Tibial nerve (tissue), 4 donors: ENCODE measurements around the gene DMD. TPM values are rescaled to one million over a fixed set of nuclear protein-coding genes. Genes with fewer than 3 reads are reported as not detected.
A peak's percentile ranks its signal among the peaks of the same experiment; 100 is the strongest.

Source experiments
- DNase-seq, 2 donors: peaks; one replicate each; pipeline ENCODE4 v3.0.0-alpha.2; 2019; ENCODE audit warnings: low spot score in 2 of 2
- H3K27ac ChIP-seq, 4 donors: fragments of 200-600 bp; sonication (generic) in 3 of 4; one replicate each; pipeline ENCODE4 v1.5.1; 2017 to 2019; ENCODE audit warnings: mild to moderate bottlenecking in 1 of 4
- H3K27me3 ChIP-seq, 2 donors: fragments of 200-600 bp; sonication (generic) in 1 of 2; one replicate each; pipeline versions ENCODE4 v1.5.1 to v1.6.0; 2017 to 2019
- H3K36me3 ChIP-seq, 3 donors: fragments of 200-600 bp; sonication (generic); one replicate each; pipeline ENCODE4 v1.5.1; 2018 to 2019
- H3K4me1 ChIP-seq, 4 donors: fragments of 200-600 bp; sonication (generic) in 3 of 4; one replicate each; pipeline ENCODE4 v1.5.1; 2017 to 2019
- H3K4me3 ChIP-seq, 4 donors: fragments of 200-600 bp; sonication (generic) in 3 of 4; one replicate each; pipeline ENCODE4 v1.5.1; 2017 to 2019; ENCODE audit warnings: mild to moderate bottlenecking in 1 of 4, moderate library complexity in 1 of 4
- H3K9me3 ChIP-seq, 4 donors: fragments of 200-600 bp; sonication (generic) in 3 of 4; one replicate each; pipeline ENCODE4 v1.5.1; 2017 to 2019
- EP300 ChIP-seq, 2 donors: sonication (generic); formaldehyde crosslinking; IDR thresholded peaks; one replicate each; pipeline ENCODE4 v1.6.1; 2017; ENCODE audit warnings: antibody characterized with exemption in 2 of 2, mild to moderate bottlenecking in 1 of 2
- POLR2A ChIP-seq, 2 donors: fragments of 450-650 bp; IDR thresholded peaks; one replicate each; pipeline ENCODE4 v1.6.1; 2017; ENCODE audit warnings: antibody characterized with exemption in 2 of 2, mild to moderate bottlenecking in 2 of 2, moderate library complexity in 2 of 2
- WGBS, 2 donors: methylation state at CpG; one replicate each; pipeline ENCODE4 v1.1.5; 2018; 5-methylcytosine and 5-hydroxymethylcytosine counted together
- total RNA-seq, 4 donors: library from RNA; depleted of rRNA; stranded (reverse); fragments of >200 nt; gene quantifications; one replicate each; pipeline ENCODE4 v1.1.0, GENCODE V29; 2016
- TF ChIP-seq, protein P1 (sequence below), 5 experiments: fragments of 200-600 bp in 3 of 5; fragments of 450-650 bp in 2 of 5; sonication (generic) in 3 of 5; IDR thresholded peaks; one replicate each; pipeline ENCODE4 v1.5.1; 2016 to 2019; ENCODE audit warnings: antibody characterized with exemption in 5 of 5, mild to moderate bottlenecking in 3 of 5, moderate library complexity in 2 of 5

Gene DMD
- total RNA-seq, 4 donors from 2014 or later = 156 to 345 (median 245) TPM

DNA sequence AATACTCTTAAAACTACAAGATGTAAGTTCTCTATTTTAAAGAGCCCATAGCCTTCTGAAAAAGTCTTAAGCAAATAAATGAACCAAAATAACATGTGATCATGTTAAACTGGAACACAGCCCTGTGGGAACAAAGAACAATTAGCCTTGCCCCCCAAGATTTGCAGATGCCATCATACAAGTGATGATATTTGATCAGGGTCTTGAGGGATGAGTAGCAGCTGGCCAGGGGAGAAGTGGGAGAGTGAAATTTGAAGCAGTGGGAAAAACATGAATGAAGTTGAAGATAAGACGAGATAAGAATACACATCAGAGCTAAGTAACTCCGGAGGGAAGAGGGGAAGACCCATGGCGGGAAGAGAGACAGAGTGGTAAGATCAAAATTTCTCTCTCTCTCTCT lies 1689.4 kb downstream of the DMD start:
- H3K27ac ChIP-seq = no peak overlapping the region
- H3K4me1 ChIP-seq = no peaks in the 10 kb centered on the region
- no peaks in the 10 kb centered on the region for H3K9me3 ChIP-seq
- DNase-seq = no peak
- H3K27me3 ChIP-seq = no peaks in the 10 kb centered on the region
- WGBS, 2 donors = 82 to 88% methylated on average over 1 to 3 of the region's 3 CpGs
- H3K4me3 ChIP-seq = no peak overlapping the region
- TF ChIP-seq POLR2A (IDR thresholded peaks at IDR 0.05) = no peak
- H3K36me3 ChIP-seq = no peaks in the 10 kb centered on the region

DNA sequence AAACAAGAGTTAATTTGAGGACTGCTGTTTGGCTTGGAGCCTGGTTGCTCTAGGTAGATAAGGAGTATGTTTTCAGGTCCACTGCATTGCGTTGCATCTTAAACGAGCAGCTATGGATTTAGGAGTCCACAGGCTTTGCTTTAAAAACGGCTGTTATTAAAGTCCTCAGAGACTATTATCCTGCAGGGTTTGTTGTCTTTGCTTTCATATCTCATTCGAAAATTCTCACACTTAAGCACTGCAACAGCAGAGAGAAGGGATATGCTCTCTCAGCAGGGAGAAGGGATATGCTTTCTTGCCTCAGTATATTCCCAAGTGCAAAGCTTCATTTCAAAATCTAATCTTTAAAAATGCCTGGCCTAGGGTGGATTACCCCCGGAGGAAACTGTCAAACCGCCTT lies 1694.8 kb downstream of the DMD start:
- no peaks in the 10 kb centered on the region for H3K36me3 ChIP-seq
- WGBS, 2 donors = 62 to 72% methylated on average over 6 of the region's 6 CpGs
- H3K4me3 ChIP-seq = no peak overlapping the region
- no peak for DNase-seq
- TF ChIP-seq EP300 (IDR thresholded peaks at IDR 0.05) (no peak), POLR2A (IDR thresholded peaks at IDR 0.05) (no peak)
- TF ChIP-seq, protein P1, sequence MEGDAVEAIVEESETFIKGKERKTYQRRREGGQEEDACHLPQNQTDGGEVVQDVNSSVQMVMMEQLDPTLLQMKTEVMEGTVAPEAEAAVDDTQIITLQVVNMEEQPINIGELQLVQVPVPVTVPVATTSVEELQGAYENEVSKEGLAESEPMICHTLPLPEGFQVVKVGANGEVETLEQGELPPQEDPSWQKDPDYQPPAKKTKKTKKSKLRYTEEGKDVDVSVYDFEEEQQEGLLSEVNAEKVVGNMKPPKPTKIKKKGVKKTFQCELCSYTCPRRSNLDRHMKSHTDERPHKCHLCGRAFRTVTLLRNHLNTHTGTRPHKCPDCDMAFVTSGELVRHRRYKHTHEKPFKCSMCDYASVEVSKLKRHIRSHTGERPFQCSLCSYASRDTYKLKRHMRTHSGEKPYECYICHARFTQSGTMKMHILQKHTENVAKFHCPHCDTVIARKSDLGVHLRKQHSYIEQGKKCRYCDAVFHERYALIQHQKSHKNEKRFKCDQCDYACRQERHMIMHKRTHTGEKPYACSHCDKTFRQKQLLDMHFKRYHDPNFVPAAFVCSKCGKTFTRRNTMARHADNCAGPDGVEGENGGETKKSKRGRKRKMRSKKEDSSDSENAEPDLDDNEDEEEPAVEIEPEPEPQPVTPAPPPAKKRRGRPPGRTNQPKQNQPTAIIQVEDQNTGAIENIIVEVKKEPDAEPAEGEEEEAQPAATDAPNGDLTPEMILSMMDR (IDR thresholded peaks at IDR 0.05) = no peak
- H3K4me1 ChIP-seq = no peaks in the 10 kb centered on the region
- H3K27me3 ChIP-seq = no peaks in the 10 kb centered on the region
- H3K27ac ChIP-seq = no peak overlapping the region
- H3K9me3 ChIP-seq = no peaks in the 10 kb centered on the region

DNA sequence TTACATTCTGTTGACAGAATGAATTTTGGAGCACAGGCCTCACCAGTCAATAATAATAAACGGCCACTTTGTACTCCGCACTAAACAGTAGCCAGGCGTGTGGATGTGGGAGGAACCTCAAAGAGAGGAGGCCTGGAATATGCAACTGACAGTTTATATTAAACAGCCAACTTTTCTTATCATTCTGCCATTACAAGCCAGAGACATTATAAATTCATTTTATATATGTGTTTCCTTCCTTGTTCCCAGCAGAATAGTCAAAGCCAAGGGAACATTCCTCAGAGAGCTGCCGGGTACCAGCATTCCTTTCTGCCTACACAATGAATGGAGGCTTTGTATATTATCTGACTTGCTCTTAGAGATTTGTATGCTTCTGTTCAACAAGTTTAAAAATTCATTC lies 1703.0 kb downstream of the DMD start:
- peaks cover 0 to 6% (median 0%) of the 10 kb centered on the region in 4 donors for H3K4me1 ChIP-seq
- no peaks in the 10 kb centered on the region for H3K9me3 ChIP-seq
- no peaks in the 10 kb centered on the region for H3K36me3 ChIP-seq
- peak overlapping the region in 3 of 4 donors; percentile 10 to 42 (median 26) for H3K4me3 ChIP-seq
- 18 to 41% methylated on average over 4 of the region's 4 CpGs for WGBS, 2 donors
- TF ChIP-seq, protein P1 (IDR thresholded peaks at IDR 0.05) = no peak
- peak; percentile 10 to 67 for TF ChIP-seq EP300 (IDR thresholded peaks at IDR 0.05)
- peak overlapping the region in 3 of 4 donors; percentile 54 to 78 (median 76) for H3K27ac ChIP-seq
- DNase-seq = no peak
- no peaks in the 10 kb centered on the region for H3K27me3 ChIP-seq

DNA sequence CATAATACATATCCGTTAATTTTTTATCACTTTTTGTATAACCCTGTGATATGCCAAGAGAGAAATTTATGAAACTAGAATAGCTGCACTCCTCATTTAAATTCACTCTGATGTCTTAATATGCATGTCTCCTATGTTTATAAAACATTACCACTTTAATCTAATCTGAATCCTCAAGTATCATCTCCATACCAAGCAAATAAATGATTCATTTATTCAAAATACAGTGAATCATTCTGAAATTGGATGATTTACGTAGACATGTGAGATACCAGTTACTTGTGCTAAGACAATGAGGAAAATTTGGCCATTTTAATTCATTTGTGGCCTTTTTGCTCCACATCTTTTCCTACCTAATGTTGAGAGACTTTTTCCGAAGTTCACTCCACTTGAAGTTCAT lies 1704.4 kb downstream of the DMD start:
- Histone ChIP-seq H3K27ac (peak overlapping the region; percentile 45 to 78 (median 64)), H3K4me1 (peaks cover 0 to 11% (median 0%) of the 10 kb centered on the region in 4 donors), H3K36me3 (no peaks in the 10 kb centered on the region), H3K27me3 (no peaks in the 10 kb centered on the region), H3K9me3 (no peaks in the 10 kb centered on the region), H3K4me3 (peak overlapping the region; percentile 9 to 42 (median 18))
- DNase-seq = no peak
- TF ChIP-seq EP300 (IDR thresholded peaks at IDR 0.05) (no peak), POLR2A (IDR thresholded peaks at IDR 0.05) (no peak)
- TF ChIP-seq, protein P1 (IDR thresholded peaks at IDR 0.05) = no peak
- WGBS, 2 donors = 38 to 58% methylated on average over 3 of the region's 3 CpGs

DNA sequence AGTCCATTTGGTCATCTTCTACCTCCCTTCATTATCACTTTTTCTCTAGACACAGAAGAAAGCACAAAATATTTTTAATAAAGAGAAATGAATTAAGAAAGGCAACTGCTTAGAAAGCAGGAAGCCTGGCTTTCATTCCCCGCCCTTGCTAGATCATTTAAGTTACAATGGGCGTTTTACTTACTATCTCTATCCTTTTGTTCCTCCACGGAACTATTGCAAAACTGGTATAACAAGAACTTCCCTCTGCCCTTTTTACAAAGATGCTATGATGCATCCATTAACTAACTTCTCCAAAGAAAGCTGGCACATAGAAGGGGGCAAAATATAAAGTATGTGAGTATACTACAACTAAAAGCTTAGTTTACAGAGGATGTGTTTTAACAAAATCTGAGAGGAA lies 1705.0 kb downstream of the DMD start:
- peaks cover 0 to 11% (median 0%) of the 10 kb centered on the region in 4 donors for H3K4me1 ChIP-seq
- peak overlapping the region; percentile 45 to 78 (median 64) for H3K27ac ChIP-seq
- no peaks in the 10 kb centered on the region for H3K9me3 ChIP-seq
- no peaks in the 10 kb centered on the region for H3K36me3 ChIP-seq
- WGBS, 2 donors = 45 to 48% methylated on average over 3 of the region's 3 CpGs
- no peak for DNase-seq
- TF ChIP-seq, protein P1 (IDR thresholded peaks at IDR 0.05) = no peak
- TF ChIP-seq EP300 (IDR thresholded peaks at IDR 0.05) = no peak
- no peak for TF ChIP-seq POLR2A (IDR thresholded peaks at IDR 0.05)
- H3K27me3 ChIP-seq = no peaks in the 10 kb centered on the region
- H3K4me3 ChIP-seq = peak overlapping the region; percentile 0 to 42 (median 8)

DNA sequence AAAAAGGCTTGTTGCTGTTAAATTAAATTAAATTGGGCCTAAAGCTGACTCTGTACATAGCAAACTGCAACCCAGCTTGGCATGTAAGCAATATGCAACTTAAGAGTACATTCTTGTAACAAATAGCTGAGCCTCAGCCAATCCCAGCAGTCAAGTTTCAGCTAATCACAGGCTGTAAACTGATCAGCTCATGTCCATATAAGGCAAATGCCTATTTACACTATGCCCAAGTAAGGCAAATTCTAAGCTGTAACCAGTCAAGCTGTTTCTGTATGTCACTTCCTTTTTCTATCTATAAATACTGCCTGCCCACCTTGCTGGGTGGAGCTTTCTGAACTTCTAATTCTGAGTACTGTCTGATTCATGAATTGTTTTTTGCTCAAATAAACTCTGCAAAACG lies 1710.4 kb downstream of the DMD start:
- WGBS, 2 donors = 10 to 25% methylated on average over 1 of the region's 1 CpG
- Histone ChIP-seq H3K4me1 (peaks cover 0 to 11% (median 0%) of the 10 kb centered on the region in 4 donors), H3K36me3 (no peaks in the 10 kb centered on the region), H3K9me3 (no peaks in the 10 kb centered on the region), H3K27ac (peak overlapping the region in 3 of 4 donors; percentile 45 to 78 (median 68)), H3K4me3 (no peak overlapping the region), H3K27me3 (no peaks in the 10 kb centered on the region)
- TF ChIP-seq POLR2A (IDR thresholded peaks at IDR 0.05) (peak in 1 of 2 donors; percentile 27), EP300 (IDR thresholded peaks at IDR 0.05) (no peak)
- DNase-seq = no peak
